ENCODE data around the gene C18orf63.
A peak's percentile ranks its signal among the peaks of the same experiment; 100 is the strongest.

The C18orf63 gene

GRCh38 chr18:74381621-74382295 lies 66.1 kb downstream of the C18orf63 start:
- peaks cover 11 to 32% (median 18%) of the 10 kb centered on the region in 10 experiments for H3K4me1 ChIP-seq
- H3K36me3 ChIP-seq: peaks cover 0 to 5% (median 0%) of the 10 kb centered on the region in 11 experiments; a peak in 1 of 22 replicates
- H3K4me2 ChIP-seq: no peak overlapping the region
- no peak for TF ChIP-seq Cebpa-rat (IDR thresholded peaks at IDR 0.05)
- peaks cover 27 to 54% (median 35%) of the 10 kb centered on the region in 11 experiments for H3K9me3 ChIP-seq (replicated peaks in 1 of 11)
- H3K27ac ChIP-seq: peak overlapping the region in 1 of 11 experiments; percentile 10; a peak in 1 of 22 replicates
- H3K4me3 ChIP-seq: no peak overlapping the region; a peak in 1 of 20 replicates
- H4K20me1 ChIP-seq: no peaks in the 10 kb centered on the region
- H3K9ac ChIP-seq: no peak overlapping the region
- no peaks in the 10 kb centered on the region for H3K27me3 ChIP-seq

DNA sequence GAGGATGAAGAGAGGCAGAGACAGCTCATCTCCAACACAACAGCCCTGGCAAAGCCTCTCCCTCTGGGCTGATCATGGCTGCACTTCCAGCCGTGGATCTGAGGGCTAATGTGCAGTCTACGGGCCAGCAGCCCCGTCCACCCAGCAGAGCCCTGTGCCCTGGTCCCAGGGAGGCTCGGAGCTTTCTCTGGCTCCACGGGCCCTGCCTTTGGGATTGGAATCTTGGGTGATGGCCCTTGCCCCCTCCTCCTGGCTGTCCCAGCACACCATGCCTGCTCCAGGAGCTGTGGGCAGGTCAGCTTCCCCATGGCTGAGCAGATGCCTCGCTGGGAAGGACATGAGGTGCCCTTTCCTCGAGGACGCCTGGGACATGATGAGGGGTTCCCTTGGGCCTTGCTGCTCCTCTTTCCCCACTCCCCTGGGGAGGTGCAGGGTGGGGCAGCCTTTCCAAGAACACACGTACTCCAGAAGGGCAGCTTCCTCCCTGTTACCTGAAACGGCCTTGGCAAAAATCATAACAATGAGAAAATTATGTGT lies 66.9 kb downstream of the C18orf63 start:
- H3K9me3 ChIP-seq (replicated peaks in 1 of 11): peaks cover 27 to 54% (median 35%) of the 10 kb centered on the region in 11 experiments
- H3K9ac ChIP-seq: no peak overlapping the region
- no peak for TF ChIP-seq Cebpa-rat (IDR thresholded peaks at IDR 0.05)
- H3K4me2 ChIP-seq: no peak overlapping the region
- no peaks in the 10 kb centered on the region for H4K20me1 ChIP-seq
- H3K4me1 ChIP-seq: peaks cover 11 to 26% (median 16%) of the 10 kb centered on the region in 10 experiments
- H3K27me3 ChIP-seq: no peaks in the 10 kb centered on the region
- no peak overlapping the region; a peak in 1 of 22 replicates for H3K27ac ChIP-seq
- peaks cover 0 to 5% (median 0%) of the 10 kb centered on the region in 11 experiments; a peak in 1 of 22 replicates for H3K36me3 ChIP-seq
- no peak overlapping the region for H3K4me3 ChIP-seq

DNA sequence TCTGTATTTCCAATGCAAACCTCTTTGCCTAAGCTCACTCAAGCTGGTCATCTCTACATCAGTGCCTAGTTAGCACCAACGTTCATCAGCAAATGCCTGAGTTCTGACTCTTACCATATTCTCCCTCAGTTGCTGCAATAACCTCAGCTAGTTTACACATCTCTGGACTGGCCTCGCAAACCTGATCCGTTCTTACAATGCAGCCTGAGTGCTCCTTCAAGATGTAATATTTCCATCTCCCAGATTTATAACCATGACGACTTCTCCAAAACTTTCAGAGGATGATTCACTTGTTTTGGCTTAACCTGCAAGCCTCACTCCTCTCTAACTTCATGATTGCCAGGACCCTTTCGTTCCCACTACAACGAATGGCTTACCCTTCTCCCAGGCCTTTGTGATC lies 71.7 kb downstream of the C18orf63 start:
- TF ChIP-seq Cebpa-rat (IDR thresholded peaks at IDR 0.05): no peak
- H3K4me2 ChIP-seq: no peak overlapping the region
- peaks cover 0 to 6% (median 0%) of the 10 kb centered on the region in 11 experiments; a peak in 1 of 22 replicates for H3K36me3 ChIP-seq
- no peaks in the 10 kb centered on the region for H4K20me1 ChIP-seq
- no peak overlapping the region for H3K27ac ChIP-seq
- no peaks in the 10 kb centered on the region for H3K27me3 ChIP-seq
- no peak overlapping the region for H3K9ac ChIP-seq
- H3K4me3 ChIP-seq: no peak overlapping the region
- H3K4me1 ChIP-seq: peaks cover 12 to 58% (median 40%) of the 10 kb centered on the region in 10 experiments; a peak in 18 of 20 replicates
- peaks cover 4 to 44% (median 27%) of the 10 kb centered on the region in 11 experiments for H3K9me3 ChIP-seq (replicated peaks in 1 of 11)

GRCh38 chr18:74388227-74388626 lies 72.6 kb downstream of the C18orf63 start:
- H3K9ac ChIP-seq: no peak overlapping the region
- peaks cover 0 to 42% (median 26%) of the 10 kb centered on the region in 11 experiments; a peak in 19 of 22 replicates for H3K9me3 ChIP-seq (replicated peaks in 1 of 11)
- H3K4me3 ChIP-seq: no peak overlapping the region
- H3K27ac ChIP-seq: peak overlapping the region in 2 of 11 experiments; percentile 49 to 51; a peak in 2 of 22 replicates
- H3K4me2 ChIP-seq: peak overlapping the region in 8 of 11 experiments; percentile 9 to 60 (median 48); a peak in 8 of 22 replicates
- H3K4me1 ChIP-seq: peaks cover 12 to 62% (median 44%) of the 10 kb centered on the region in 10 experiments; a peak in 18 of 20 replicates
- H4K20me1 ChIP-seq: no peaks in the 10 kb centered on the region
- TF ChIP-seq Cebpa-rat (IDR thresholded peaks at IDR 0.05): no peak
- H3K36me3 ChIP-seq: 0 out of 22 replicates have a peak, but pooled peaks cover 0 to 7% (median 0%) of the 10 kb centered on the region in 11 experiments
- no peaks in the 10 kb centered on the region for H3K27me3 ChIP-seq

GRCh38 chr18:74389171-74389927 lies 73.7 kb downstream of the C18orf63 start:
- Histone ChIP-seq H3K27ac (peak overlapping the region in 8 of 11 experiments; percentile 19 to 66 (median 44); a peak in 15 of 22 replicates), H3K27me3 (no peaks in the 10 kb centered on the region), H3K4me2 (peak overlapping the region; percentile 3 to 60 (median 43); a peak in 18 of 22 replicates), H3K9ac (0 out of 22 replicates have a peak overlapping the region, but pooled peaks of 1 of the 11 experiments have one; percentile 2), H3K4me1 (peaks cover 12 to 69% (median 48%) of the 10 kb centered on the region in 10 experiments; a peak in 18 of 20 replicates), H4K20me1 (no peaks in the 10 kb centered on the region), H3K36me3 (peaks cover 0 to 7% (median 0%) of the 10 kb centered on the region in 11 experiments; a peak in 1 of 22 replicates), H3K9me3 (replicated peaks in 1 of 11) (peaks cover 0 to 50% (median 31%) of the 10 kb centered on the region in 11 experiments; a peak in 19 of 22 replicates), H3K4me3 (no peak overlapping the region)
- no peak for TF ChIP-seq Cebpa-rat (IDR thresholded peaks at IDR 0.05)

- H3K4me3 ChIP-seq: 0 out of 20 replicates have a peak overlapping the region, but pooled peaks of 2 of the 10 experiments have one; percentile 4 to 15
- peaks cover 4 to 56% (median 37%) of the 10 kb centered on the region in 11 experiments; a peak in 20 of 22 replicates for H3K9me3 ChIP-seq (replicated peaks in 1 of 11)
- H3K36me3 ChIP-seq: peaks cover 0 to 7% (median 0%) of the 10 kb centered on the region in 11 experiments; a peak in 2 of 22 replicates
- no peaks in the 10 kb centered on the region for H3K27me3 ChIP-seq
- peak overlapping the region in 8 of 11 experiments; percentile 30 to 56 (median 42); a peak in 11 of 22 replicates for H3K4me2 ChIP-seq
- H3K9ac ChIP-seq: no peak overlapping the region
- H3K4me1 ChIP-seq: peaks cover 12 to 69% (median 54%) of the 10 kb centered on the region in 10 experiments; a peak in 18 of 20 replicates
- H4K20me1 ChIP-seq: no peaks in the 10 kb centered on the region
- no peak for TF ChIP-seq Cebpa-rat (IDR thresholded peaks at IDR 0.05)
- peak overlapping the region in 7 of 11 experiments; percentile 36 to 66 (median 49); a peak in 13 of 22 replicates for H3K27ac ChIP-seq
Observed at GRCh38 chr18:74389991-74390390, 74.4 kb downstream of the C18orf63 start.

DNA sequence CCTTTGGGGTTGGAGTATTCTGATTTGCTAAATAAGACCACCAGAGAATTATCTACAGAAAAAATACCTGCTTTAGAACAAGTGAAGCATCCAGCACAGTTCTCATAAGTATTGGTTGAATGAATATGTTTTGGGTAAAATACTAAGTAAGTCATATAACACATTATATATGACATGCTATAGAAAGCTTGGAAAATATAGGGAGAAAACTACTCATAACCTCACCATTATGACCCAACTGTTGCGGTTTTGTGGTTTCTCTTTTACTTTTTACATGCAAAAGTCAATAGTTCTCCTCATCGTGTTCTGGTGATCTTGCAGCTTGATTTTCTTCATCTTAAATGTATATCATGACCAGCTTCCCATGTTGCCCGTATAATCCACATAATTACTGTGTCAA lies 75.3 kb downstream of the C18orf63 start:
- H4K20me1 ChIP-seq: no peaks in the 10 kb centered on the region
- TF ChIP-seq Cebpa-rat (IDR thresholded peaks at IDR 0.05): no peak
- peaks cover 0 to 7% (median 0%) of the 10 kb centered on the region in 11 experiments; a peak in 2 of 22 replicates for H3K36me3 ChIP-seq
- peak overlapping the region in 7 of 11 experiments; percentile 36 to 66 (median 49); a peak in 8 of 22 replicates for H3K27ac ChIP-seq
- no peak overlapping the region for H3K9ac ChIP-seq
- H3K4me2 ChIP-seq: peak overlapping the region in 8 of 11 experiments; percentile 30 to 56 (median 42); a peak in 14 of 22 replicates
- H3K9me3 ChIP-seq (replicated peaks in 1 of 11): peaks cover 5 to 65% (median 43%) of the 10 kb centered on the region in 11 experiments; a peak in 20 of 22 replicates
- H3K4me3 ChIP-seq: no peak overlapping the region; a peak in 1 of 20 replicates
- H3K27me3 ChIP-seq: no peaks in the 10 kb centered on the region
- H3K4me1 ChIP-seq: peaks cover 12 to 76% (median 63%) of the 10 kb centered on the region in 10 experiments; a peak in 18 of 20 replicates

GRCh38 chr18:74392323-74392722 lies 76.7 kb downstream of the C18orf63 start:
- no peaks in the 10 kb centered on the region for H3K27me3 ChIP-seq
- peaks cover 23 to 91% (median 78%) of the 10 kb centered on the region in 10 experiments for H3K4me1 ChIP-seq
- H3K27ac ChIP-seq: peak overlapping the region in 7 of 11 experiments; percentile 27 to 66 (median 49); a peak in 13 of 22 replicates
- H3K9me3 ChIP-seq (replicated peaks in 1 of 11): peaks cover 5 to 68% (median 47%) of the 10 kb centered on the region in 11 experiments; a peak in 20 of 22 replicates
- H3K36me3 ChIP-seq: peaks cover 0 to 7% (median 0%) of the 10 kb centered on the region in 11 experiments; a peak in 2 of 22 replicates
- H4K20me1 ChIP-seq: no peaks in the 10 kb centered on the region
- no peak for TF ChIP-seq Cebpa-rat (IDR thresholded peaks at IDR 0.05)
- no peak overlapping the region for H3K4me3 ChIP-seq
- H3K9ac ChIP-seq: 0 out of 22 replicates have a peak overlapping the region, but pooled peaks of 1 of the 11 experiments have one; percentile 1
- H3K4me2 ChIP-seq: peak overlapping the region in 8 of 11 experiments; percentile 5 to 56 (median 40); a peak in 12 of 22 replicates

All from BLaER1 treated with 17β-estradiol and CSF1 and Interleukin-3, amounts not matched to agents 10 nM and 100 nM (cell line).